Right cardiac atrium (tissue), 5 donors: Measurements from ENCODE around the gene IRX2. TPM values are rescaled to one million over a fixed set of nuclear protein-coding genes. Genes with fewer than 3 reads are reported as not detected.

Experiments
- ATAC-seq, 2 donors: fragments of 200-7000 bp; cut with Tn5 transposase; one replicate each; pipeline versions ENCODE4 v1.8.0 to v1.9.1; 2020; ENCODE audit warnings: moderate library complexity in 2 of 2, mild to moderate bottlenecking in 1 of 2
- DNase-seq, 3 donors: peaks; one replicate each; pipeline ENCODE4 v3.0.0-alpha.2; 2020
- H3K27ac ChIP-seq: one replicate; pipeline ENCODE4 v1.5.1; 2013; ENCODE audit warnings: mild to moderate bottlenecking, low read length, control low read depth, moderate library complexity
- H3K27me3 ChIP-seq: one replicate; pipeline ENCODE4 v1.6.1; 2013; ENCODE audit not compliant: control insufficient read depth, insufficient read depth
- H3K4me1 ChIP-seq: one replicate; pipeline ENCODE4 v1.6.1; 2013; ENCODE audit warnings: low read length; ENCODE audit not compliant: control insufficient read depth, insufficient read depth
- H3K4me3 ChIP-seq: one replicate; pipeline ENCODE4 v1.5.1; 2013; ENCODE audit warnings: low read length, control low read depth
- H3K9me3 ChIP-seq: one replicate; pipeline ENCODE4 v1.6.1; 2013; ENCODE audit warnings: low read length; ENCODE audit not compliant: control insufficient read depth
- WGBS: extraction: QIAGEN DNeasy Blood & Tissue Kit; methylation state at CpG from one replicate; pipeline ENCODE4 v1.1.7; 2013; 5-methylcytosine and 5-hydroxymethylcytosine counted together
- intact Hi-C, 4 donors: fragments of 100-400 bp; cut with DNase I; formaldehyde crosslinking; loops; one replicate each; pipeline versions ENCODE4 v1.11.0 to v1.14.0; 2022 to 2023
- polyA plus RNA-seq: library from polyadenylated mRNA; stranded (reverse); fragments of 200-250 nt; gene quantifications from one replicate; pipeline ENCODE4 v1.2.3, GENCODE V29; 2013
- total RNA-seq, 4 donors: library from RNA; stranded (reverse); fragmentation: NEBNext Ultra II Directional; extraction: Animal tissue kit (Norgen Biotek cat#: 25700); gene quantifications; one replicate each; pipeline ENCODE4 v1.2.1, GENCODE V29; 2021
- donor health status: healthy with polysubstance abuse.
- donor health status: DM: no; HTN: yes; CAD: no.
- donor health status: DM: no; HTN: no; CAD: no.
- donor health status: DM: no; HTN: yes; CAD: no; lungs with severe emphysema.
- donor health status: DM: yes; HTN: yes; CAD: no.

The IRX2 gene
- total and polyA plus RNA-seq, 5 donors: 0.20 to 1.4 (median 0.63) TPM; not detected in 1

- Histone ChIP-seq H3K9me3 (no peaks in the 10 kb centered on the region), H3K4me3 (no peak overlapping the region), H3K27ac (no peak overlapping the region), H3K4me1 (no peaks in the 10 kb centered on the region), H3K27me3 (no peaks in the 10 kb centered on the region)
- WGBS: 82% methylated on average over 16 of the region's 16 CpGs
- ATAC-seq (no peak), DNase-seq (no peak)
- intact Hi-C loops: no loop called here
These were observed 41.3 kb downstream of the IRX2 start for GRCh38 chr5:2709976-2710689.

- DNase-seq (no peak), ATAC-seq (no peak)
- no peak overlapping the region for H3K4me3 ChIP-seq
- H3K27ac ChIP-seq: no peak overlapping the region
- H3K27me3 ChIP-seq: no peaks in the 10 kb centered on the region
- intact Hi-C loops: no loop called here
- no peaks in the 10 kb centered on the region for H3K4me1 ChIP-seq
- 87% methylated on average over 10 of the region's 10 CpGs for WGBS
- H3K9me3 ChIP-seq: no peaks in the 10 kb centered on the region
These were observed 42.7 kb downstream of the IRX2 start for GRCh38 chr5:2708751-2709150.

- DNase-seq (no peak), ATAC-seq (no peak)
- no peaks in the 10 kb centered on the region for H3K27me3 ChIP-seq
- no peaks in the 10 kb centered on the region for H3K4me1 ChIP-seq
- H3K9me3 ChIP-seq: no peaks in the 10 kb centered on the region
- H3K4me3 ChIP-seq: no peak overlapping the region
- H3K27ac ChIP-seq: no peak overlapping the region
- intact Hi-C loops: no loop called here
- whole genome bisulfite sequencing: 89% methylated on average over 15 of the region's 15 CpGs
These were observed 43.3 kb downstream of the IRX2 start for GRCh38 chr5:2708132-2708531.

- WGBS: 75% methylated on average over 10 of the region's 10 CpGs
- no peak overlapping the region for H3K27ac ChIP-seq
- no peak for DNase-seq
- no peak for ATAC-seq
- intact Hi-C loops: no loop called here
- no peaks in the 10 kb centered on the region for H3K27me3 ChIP-seq
- no peak overlapping the region for H3K4me3 ChIP-seq
- H3K4me1 ChIP-seq: no peaks in the 10 kb centered on the region
- no peaks in the 10 kb centered on the region for H3K9me3 ChIP-seq
These were observed 45.6 kb downstream of the IRX2 start for GRCh38 chr5:2705861-2706260.

GRCh38 chr5:2704806-2705645 lies 46.5 kb downstream of the IRX2 start:
- intact Hi-C loops: no loop called here
- Histone ChIP-seq H3K27ac (no peak overlapping the region), H3K27me3 (no peaks in the 10 kb centered on the region)

GRCh38 chr5:2704111-2704510 lies 47.4 kb downstream of the IRX2 start:
- no peaks in the 10 kb centered on the region for H3K27me3 ChIP-seq
- no peak overlapping the region for H3K4me3 ChIP-seq
- intact Hi-C loops: no loop called here
- H3K4me1 ChIP-seq: no peaks in the 10 kb centered on the region
- ATAC-seq: no peak
- 85% methylated on average over 18 of the region's 18 CpGs for WGBS
- no peak overlapping the region for H3K27ac ChIP-seq
- no peaks in the 10 kb centered on the region for H3K9me3 ChIP-seq
- DNase-seq: no peak

More at GRCh38 chr5:2704806-2705645, 46.5 kb downstream of the IRX2 start:
- WGBS: 87% methylated on average over 16 of the region's 16 CpGs
- no peaks in the 10 kb centered on the region for H3K4me1 ChIP-seq
- DNase-seq (no peak), ATAC-seq (no peak)
- H3K4me3 ChIP-seq: no peak overlapping the region
- no peaks in the 10 kb centered on the region for H3K9me3 ChIP-seq

- Histone ChIP-seq H3K27ac (no peak overlapping the region), H3K27me3 (no peaks in the 10 kb centered on the region), H3K9me3 (no peaks in the 10 kb centered on the region), H3K4me1 (no peaks in the 10 kb centered on the region), H3K4me3 (no peak overlapping the region)
- ATAC-seq (no peak), DNase-seq (no peak)
- WGBS: 69% methylated on average over 12 of the region's 12 CpGs
- intact Hi-C loops: no loop called here
These were observed 47.9 kb downstream of the IRX2 start for GRCh38 chr5:2703615-2704014.

GRCh38 chr5:2703041-2703440 lies 48.4 kb downstream of the IRX2 start:
- Histone ChIP-seq H3K4me1 (no peaks in the 10 kb centered on the region), H3K4me3 (no peak overlapping the region), H3K27me3 (no peaks in the 10 kb centered on the region), H3K9me3 (no peaks in the 10 kb centered on the region), H3K27ac (no peak overlapping the region)
- ATAC-seq (no peak), DNase-seq (no peak)
- 64% methylated on average over 13 of the region's 13 CpGs for WGBS
- intact Hi-C loops: no loop called here

GRCh38 chr5:2702096-2702879 lies 49.2 kb downstream of the IRX2 start:
- H3K27ac ChIP-seq: no peak overlapping the region
- no peak overlapping the region for H3K4me3 ChIP-seq
- ATAC-seq: no peak
- no peaks in the 10 kb centered on the region for H3K4me1 ChIP-seq
- no peaks in the 10 kb centered on the region for H3K27me3 ChIP-seq
- no peak for DNase-seq
- H3K9me3 ChIP-seq: peaks cover under 1% of the 10 kb centered on the region
- intact Hi-C loops: no loop called here
- 84% methylated on average over 28 of the region's 28 CpGs for WGBS

GRCh38 chr5:2701592-2701991 lies 49.9 kb downstream of the IRX2 start:
- ATAC-seq: no peak
- H3K4me3 ChIP-seq: no peak overlapping the region
- no peak overlapping the region for H3K27ac ChIP-seq
- intact Hi-C loops: no loop called here
- 58% methylated on average over 10 of the region's 10 CpGs for WGBS
- DNase-seq: no peak
- no peaks in the 10 kb centered on the region for H3K27me3 ChIP-seq
- H3K9me3 ChIP-seq: peaks cover 3% of the 10 kb centered on the region
- H3K4me1 ChIP-seq: no peaks in the 10 kb centered on the region

- intact Hi-C loops: no loop called here
- no peak for DNase-seq
- no peaks in the 10 kb centered on the region for H3K27me3 ChIP-seq
- ATAC-seq: no peak
- no peak overlapping the region for H3K27ac ChIP-seq
- H3K4me1 ChIP-seq: no peaks in the 10 kb centered on the region
- H3K4me3 ChIP-seq: no peak overlapping the region
- peaks cover 3% of the 10 kb centered on the region for H3K9me3 ChIP-seq
- 55% methylated on average over 8 of the region's 8 CpGs for WGBS
These were observed 50.6 kb downstream of the IRX2 start for GRCh38 chr5:2700876-2701275.
